H9 (cell line): ENCODE measurements around the gene CARMIL3. TPM values are rescaled to one million over a fixed set of nuclear protein-coding genes. Genes with fewer than 3 reads are reported as not detected.

Source experiments
- DNase-seq: peaks from one replicate; pipeline ENCODE4 v3.0.0-alpha.2; 2017
- H2AFZ ChIP-seq: one replicate; pipeline ENCODE4 v1.6.1; 2013; ENCODE audit warnings: mild to moderate bottlenecking, low read length, control low read depth, moderate library complexity
- H2AK5ac ChIP-seq: 2 replicates; pipeline ENCODE4 v1.6.1; 2013; ENCODE audit warnings: low read length, control low read depth, mixed read lengths; ENCODE audit not compliant: insufficient read length
- H2BK120ac ChIP-seq: one replicate; pipeline ENCODE4 v1.6.1; 2013; ENCODE audit warnings: low read depth, mild to moderate bottlenecking, low read length, control low read depth, inconsistent platforms; ENCODE audit not compliant: poor library complexity, severe bottlenecking
- H2BK12ac ChIP-seq: 2 replicates; pipeline ENCODE4 v1.6.1; 2013; ENCODE audit warnings: low read length, control low read depth, mixed read lengths, low read depth; ENCODE audit not compliant: insufficient read length
- H2BK15ac ChIP-seq: 2 replicates; pipeline ENCODE4 v1.6.1; 2013; ENCODE audit warnings: low read depth, low read length, control low read depth
- H2BK20ac ChIP-seq: one replicate; pipeline ENCODE4 v1.6.1; 2013; ENCODE audit warnings: low read depth, mild to moderate bottlenecking, low read length, control low read depth, inconsistent platforms; ENCODE audit not compliant: poor library complexity, severe bottlenecking
- H2BK5ac ChIP-seq: 2 replicates; pipeline ENCODE4 v1.6.1; 2013; ENCODE audit warnings: low read length, control low read depth, mixed read lengths; ENCODE audit not compliant: insufficient read length
- H3K14ac ChIP-seq: 2 replicates; pipeline ENCODE4 v1.6.1; 2013; ENCODE audit warnings: low read length, control low read depth; ENCODE audit not compliant: insufficient read depth
- H3K18ac ChIP-seq: 2 replicates; pipeline ENCODE4 v1.6.1; 2013; ENCODE audit warnings: low read depth, mild to moderate bottlenecking, mixed read lengths, low read length, control low read depth; ENCODE audit not compliant: insufficient read length
- H3K23ac ChIP-seq: 2 replicates; pipeline ENCODE4 v1.6.1; 2013; ENCODE audit warnings: low read length, control low read depth, mixed read lengths, low read depth; ENCODE audit not compliant: insufficient read length
- H3K23me2 ChIP-seq: 2 replicates; pipeline ENCODE4 v1.6.1; 2013; ENCODE audit warnings: low read depth, mild to moderate bottlenecking, mixed read lengths, low read length, control low read depth; ENCODE audit not compliant: insufficient read length, poor library complexity, severe bottlenecking
- H3K27ac ChIP-seq: 2 replicates; pipeline ENCODE4 v1.5.1; 2013; ENCODE audit warnings: low read length, control low read depth, mixed read lengths, low read depth; ENCODE audit not compliant: insufficient read length
- H3K27me3 ChIP-seq: 2 replicates; pipeline ENCODE4 v1.6.1; 2013; ENCODE audit warnings: low read length, control low read depth, inconsistent platforms; ENCODE audit not compliant: insufficient read depth
- H3K4ac ChIP-seq: 2 replicates; pipeline ENCODE4 v1.6.1; 2013; ENCODE audit warnings: low read depth, mild to moderate bottlenecking, control low read depth, inconsistent platforms, low read length, moderate library complexity
- H3K4me1 ChIP-seq: 2 replicates; pipeline ENCODE4 v1.6.1; 2013; ENCODE audit warnings: low read length, control low read depth, inconsistent platforms; ENCODE audit not compliant: insufficient read depth
- H3K4me2 ChIP-seq: 2 replicates; pipeline ENCODE4 v1.6.1; 2013; ENCODE audit warnings: low read length, control low read depth, mixed read lengths; ENCODE audit not compliant: insufficient read length, insufficient read depth
- H3K56ac ChIP-seq: 2 replicates; pipeline ENCODE4 v1.6.1; 2013; ENCODE audit warnings: low read depth, mild to moderate bottlenecking, mixed read lengths, low read length, control low read depth; ENCODE audit not compliant: insufficient read length
- H3K79me1 ChIP-seq: 2 replicates; pipeline ENCODE4 v1.6.1; 2013; ENCODE audit warnings: low read depth, mild to moderate bottlenecking, moderate library complexity, low read length, control low read depth, inconsistent platforms; ENCODE audit not compliant: insufficient read depth, poor library complexity, severe bottlenecking
- H3K79me2 ChIP-seq: 2 replicates; pipeline ENCODE4 v1.6.1; 2013; ENCODE audit warnings: low read length, control low read depth, inconsistent platforms; ENCODE audit not compliant: insufficient read depth
- H3K9ac ChIP-seq: 2 replicates; pipeline ENCODE4 v1.6.1; 2013; ENCODE audit warnings: low read length, control low read depth, mixed read lengths; ENCODE audit not compliant: insufficient read length; ENCODE audit errors: extremely low read depth
- H3K9me3 ChIP-seq: one replicate; pipeline ENCODE4 v1.6.1; 2013; ENCODE audit warnings: low read depth, low read length, inconsistent platforms; ENCODE audit not compliant: control insufficient read depth
- H3T11ph ChIP-seq: one replicate; pipeline ENCODE4 v1.6.1; 2013; ENCODE audit warnings: mild to moderate bottlenecking, low read length, control low read depth, inconsistent platforms
- H4K20me1 ChIP-seq: one replicate; pipeline ENCODE4 v1.6.1; 2013; ENCODE audit not compliant: control insufficient read depth, insufficient read length, insufficient read depth
- H4K5ac ChIP-seq: 2 replicates; pipeline ENCODE4 v1.6.1; 2013; ENCODE audit warnings: low read depth, mild to moderate bottlenecking, mixed read lengths, low read length, control low read depth; ENCODE audit not compliant: insufficient read length
- H4K8ac ChIP-seq: replicated peaks from 2 replicates; pipeline ENCODE4 v1.6.1; 2013; ENCODE audit warnings: low read length, control low read depth, mixed read lengths, low read depth; ENCODE audit not compliant: insufficient read length
- H4K91ac ChIP-seq: 2 replicates; pipeline ENCODE4 v1.6.1; 2013; ENCODE audit warnings: low read depth, mild to moderate bottlenecking, moderate library complexity, mixed read lengths, low read length, control low read depth; ENCODE audit not compliant: insufficient read length
- H3K27ac Mint-ChIP-seq, 3 experiments: 2 replicates in 2 of 3; 3 replicates in 1 of 3; pipeline ENCODE4 v1.8.0; 2020 to 2021; ENCODE audit warnings: mixed read lengths in 3 of 3, mild to moderate bottlenecking in 1 of 3, moderate library complexity in 1 of 3
- H3K27me3 Mint-ChIP-seq: 2 replicates; pipeline ENCODE4 v1.8.0; 2021; ENCODE audit warnings: low read depth, mild to moderate bottlenecking, moderate library complexity, mixed read lengths
- H3K36me3 Mint-ChIP-seq, 3 experiments: 2 replicates in 2 of 3; 3 replicates in 1 of 3; pipeline ENCODE4 v1.8.0; 2020 to 2021; ENCODE audit warnings: low read depth in 3 of 3, mixed read lengths in 3 of 3; ENCODE audit not compliant: insufficient read depth in 1 of 3
- H3K4me1 Mint-ChIP-seq, 2 experiments: 2 replicates each; pipeline ENCODE4 v1.8.0; 2020; ENCODE audit warnings: mixed read lengths in 2 of 2
- H3K4me3 Mint-ChIP-seq, 2 experiments: 2 replicates in 1 of 2; 3 replicates in 1 of 2; pipeline ENCODE4 v1.8.0; 2020 to 2021; ENCODE audit warnings: mild to moderate bottlenecking in 2 of 2, mixed read lengths in 2 of 2, moderate library complexity in 1 of 2
- H3K9me3 Mint-ChIP-seq, 2 experiments: 2 replicates in 1 of 2; 3 replicates in 1 of 2; pipeline ENCODE4 v1.8.0; 2020; ENCODE audit warnings: mild to moderate bottlenecking in 2 of 2, mixed read lengths in 2 of 2, moderate library complexity in 1 of 2
- WGBS: extraction: QIAGEN DNeasy Blood & Tissue Kit; methylation state at CpG from one replicate; pipeline ENCODE4 v1.1.7; 2013; ENCODE audit warnings: missing lambda C conversion rate, low lambda C conversion rate, mixed read lengths; ENCODE audit not compliant: insufficient read length; ENCODE audit errors: extremely low coverage; 5-methylcytosine and 5-hydroxymethylcytosine counted together
- total RNA-seq: library from RNA; stranded (reverse); gene quantifications from 2 replicates; pipeline ENCODE4 v1.2.1, GENCODE V29; 2021
- TF ChIP-seq, protein P1 (sequence below): fragments of 200-600 bp; sonication (generic); conservative IDR thresholded peaks from 3 replicates; pipeline ENCODE4 v1.8.0; 2021; ENCODE audit warnings: antibody characterized with exemption, mild to moderate bottlenecking

CARMIL3 gene
- total RNA-seq, 1 experiment from 2014 or later, result 5.8 TPM

GRCh38 chr14:24114532-24115421 lies 63.0 kb downstream of the CARMIL3 start, which contains the start of the genes DCAF11 and NRL:
Gene DCAF11, plus strand, starts transcription at chr14:24114777. Its CDS starts 818 bp downstream, at chr14:24115595.
Gene NRL, minus strand, starts transcription at chr14:24114949. Its CDS starts 32,101 bp downstream, at chr14:24082848.
- H3K23me2 ChIP-seq, result peaks cover 13% of the 10 kb centered on the region
- peak within 1 kb of the TSS; percentile 36 for H3K27ac ChIP-seq
- H3K9me3 Mint-ChIP-seq, result no peaks in the 10 kb centered on the region; a peak in 1 of 5 replicates
- H3K4me1 Mint-ChIP-seq, result peaks cover 12 to 15% of the 10 kb centered on the region in 2 experiments
- H2BK5ac ChIP-seq, result no peak within 1 kb of the TSS
- H2AFZ ChIP-seq, result no peak within 1 kb of the TSS
- no peaks in the 10 kb centered on the region for H3K79me1 ChIP-seq
- H2BK20ac ChIP-seq, result no peak within 1 kb of the TSS
- peaks cover 3% of the 10 kb centered on the region; the same call in 1 of the 2 replicates for H3K27me3 Mint-ChIP-seq
- no CpG with 5 or more reads among the region's 65 CpGs for WGBS
- H3K14ac ChIP-seq, result peak within 1 kb of the TSS; percentile 98
- H3K9ac ChIP-seq, result peak within 1 kb of the TSS; percentile 75
- H4K20me1 ChIP-seq, result no peaks in the 10 kb centered on the region
- H3K9me3 ChIP-seq, result no peaks in the 10 kb centered on the region
- H2BK12ac ChIP-seq, result no peak within 1 kb of the TSS
- peaks cover 15 to 43% (median 33%) of the 10 kb centered on the region in 3 experiments; a peak in 6 of 7 replicates for H3K36me3 Mint-ChIP-seq
- no peak within 1 kb of the TSS for H4K5ac ChIP-seq
- H3K56ac ChIP-seq, result no peak within 1 kb of the TSS
- no peak within 1 kb of the TSS for H3T11ph ChIP-seq
- H3K23ac ChIP-seq, result no peak within 1 kb of the TSS
- peak within 1 kb of the TSS; percentile 79 for H3K4me2 ChIP-seq
- peak; percentile 99 for DNase-seq
- H4K8ac ChIP-seq, result no peak within 1 kb of the TSS
- no peak within 1 kb of the TSS for H2BK15ac ChIP-seq
- H4K91ac ChIP-seq, result no peak within 1 kb of the TSS
- TF ChIP-seq, protein P1, sequence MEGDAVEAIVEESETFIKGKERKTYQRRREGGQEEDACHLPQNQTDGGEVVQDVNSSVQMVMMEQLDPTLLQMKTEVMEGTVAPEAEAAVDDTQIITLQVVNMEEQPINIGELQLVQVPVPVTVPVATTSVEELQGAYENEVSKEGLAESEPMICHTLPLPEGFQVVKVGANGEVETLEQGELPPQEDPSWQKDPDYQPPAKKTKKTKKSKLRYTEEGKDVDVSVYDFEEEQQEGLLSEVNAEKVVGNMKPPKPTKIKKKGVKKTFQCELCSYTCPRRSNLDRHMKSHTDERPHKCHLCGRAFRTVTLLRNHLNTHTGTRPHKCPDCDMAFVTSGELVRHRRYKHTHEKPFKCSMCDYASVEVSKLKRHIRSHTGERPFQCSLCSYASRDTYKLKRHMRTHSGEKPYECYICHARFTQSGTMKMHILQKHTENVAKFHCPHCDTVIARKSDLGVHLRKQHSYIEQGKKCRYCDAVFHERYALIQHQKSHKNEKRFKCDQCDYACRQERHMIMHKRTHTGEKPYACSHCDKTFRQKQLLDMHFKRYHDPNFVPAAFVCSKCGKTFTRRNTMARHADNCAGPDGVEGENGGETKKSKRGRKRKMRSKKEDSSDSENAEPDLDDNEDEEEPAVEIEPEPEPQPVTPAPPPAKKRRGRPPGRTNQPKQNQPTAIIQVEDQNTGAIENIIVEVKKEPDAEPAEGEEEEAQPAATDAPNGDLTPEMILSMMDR, result no peak
- peak within 1 kb of the TSS; percentile 93 to 95 for H3K4me3 Mint-ChIP-seq
- peak within 1 kb of the TSS; percentile 97 for H3K18ac ChIP-seq
- H3K27ac Mint-ChIP-seq, result peak within 1 kb of the TSS; percentile 93 to 100 (median 98)
- no peaks in the 10 kb centered on the region for H3K27me3 ChIP-seq
- no peak within 1 kb of the TSS for H3K4ac ChIP-seq
- no peak within 1 kb of the TSS for H2BK120ac ChIP-seq
- H3K79me2 ChIP-seq, result no peaks in the 10 kb centered on the region
- no peaks in the 10 kb centered on the region for H3K4me1 ChIP-seq
- H2AK5ac ChIP-seq, result no peak within 1 kb of the TSS
